NCI-H187 treated with DMSO at 0.1 percent for 48 hours (cell line): ENCODE data around the gene TRNT1.

Source experiments
- DNase-seq: peaks from one replicate; lab custom pipeline; 2025; lab: John Stamatoyannopoulos, UW

Gene TRNT1

DNA sequence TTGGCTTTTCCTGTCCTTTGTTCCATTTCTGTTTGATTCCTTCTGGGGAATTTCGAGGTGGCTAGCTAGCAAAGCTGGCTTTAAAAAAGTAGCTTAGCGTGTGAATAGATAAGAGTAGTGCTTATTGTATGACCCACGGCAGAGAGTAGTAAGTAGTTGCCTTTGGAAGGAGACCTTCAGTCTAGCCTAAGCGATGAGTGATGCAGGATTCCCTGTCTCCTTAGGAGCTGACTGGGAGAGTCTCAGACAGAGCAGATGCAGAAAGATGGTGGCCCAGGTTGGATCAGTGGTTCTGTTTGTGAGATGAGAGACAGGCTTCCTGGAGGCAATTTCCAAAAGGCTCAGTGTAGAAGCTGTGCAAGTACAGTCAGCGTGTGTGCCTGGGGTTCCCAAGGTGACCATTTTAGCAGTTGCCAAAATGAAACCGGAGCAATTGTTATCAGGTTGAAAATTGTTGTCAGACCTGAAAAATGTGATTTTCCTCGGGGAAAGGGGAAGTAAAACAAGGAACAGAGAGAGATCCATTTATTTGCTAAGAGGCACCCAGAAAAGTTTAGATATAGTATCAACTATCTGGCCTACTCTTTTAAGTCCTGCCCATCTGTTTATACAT, 15.9 kb upstream of the TRNT1 start:
- DNase-seq = no peak

DNA sequence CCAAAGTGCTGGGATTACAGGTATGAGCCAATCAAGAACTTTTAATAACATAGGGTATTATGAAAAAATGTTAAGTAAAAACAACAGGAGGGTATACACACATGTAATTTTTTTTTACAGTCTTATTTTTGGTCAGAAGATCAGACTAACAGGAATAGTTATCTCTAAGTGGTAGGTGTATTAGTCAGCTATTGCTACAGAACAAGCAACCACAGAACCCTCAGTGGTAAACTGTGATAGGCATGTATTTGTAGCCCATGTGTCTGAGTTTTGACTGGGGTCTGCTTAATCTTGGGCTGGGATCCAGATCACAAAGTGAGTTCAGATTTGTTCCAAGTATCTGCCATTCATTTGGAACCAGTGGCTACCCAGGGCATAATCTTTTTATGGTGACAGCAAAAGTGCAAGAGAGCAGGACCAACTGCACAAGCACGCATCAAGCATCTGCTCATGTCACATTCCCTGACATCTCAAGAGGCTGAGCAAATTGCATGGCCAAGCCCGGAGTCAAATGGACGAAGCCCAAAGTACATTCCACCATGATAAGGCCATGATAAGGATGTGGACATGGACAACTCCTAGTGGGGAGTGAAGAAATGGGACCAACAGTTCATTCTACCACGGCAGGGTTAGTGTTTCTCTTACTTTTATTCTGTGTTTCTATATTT, 13.6 kb upstream of the TRNT1 start:
- no peak for DNase-seq

DNA sequence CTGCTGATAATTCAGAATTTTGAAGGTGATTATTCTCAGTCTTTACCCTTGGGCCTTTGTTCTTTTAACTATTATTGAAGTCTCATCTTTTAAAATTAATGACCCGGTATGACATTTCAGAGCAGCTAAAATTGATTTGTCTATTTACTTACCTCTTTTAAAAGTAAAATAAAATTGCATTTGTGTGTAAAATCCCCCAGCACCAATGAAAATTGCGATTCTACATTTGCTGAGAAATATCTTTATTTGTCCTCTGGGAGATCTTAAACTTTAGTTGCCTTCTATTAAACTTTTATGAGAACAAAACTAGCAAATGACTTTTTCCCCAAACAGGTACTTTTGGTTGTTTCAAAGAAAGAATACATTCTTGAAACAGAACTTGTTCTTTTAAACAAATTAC, 9.1 kb upstream of the TRNT1 start:
- DNase-seq = no peak

DNA sequence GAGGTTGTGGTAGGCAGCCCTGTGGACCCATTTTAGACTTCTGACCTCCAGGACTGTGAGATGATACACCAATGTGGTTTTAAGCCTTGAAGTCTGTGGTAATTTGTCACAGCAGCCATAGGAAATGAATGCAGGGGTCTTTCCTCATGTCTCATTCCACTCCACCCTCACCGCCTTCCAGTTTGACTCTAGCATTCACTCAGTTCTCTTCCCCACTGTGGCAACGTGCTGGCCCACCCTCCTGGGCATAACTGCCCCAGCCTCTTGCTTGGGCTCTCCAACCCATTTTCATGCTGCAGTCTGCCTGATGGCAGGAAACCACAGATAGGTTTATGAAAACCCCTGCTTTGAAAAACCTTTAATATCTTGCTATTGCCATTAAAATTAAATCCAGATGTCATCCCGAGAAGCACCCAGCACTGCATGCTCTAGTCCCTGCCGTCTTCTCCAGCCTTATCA, 7.3 kb upstream of the TRNT1 start:
- DNase-seq = no peak

DNA sequence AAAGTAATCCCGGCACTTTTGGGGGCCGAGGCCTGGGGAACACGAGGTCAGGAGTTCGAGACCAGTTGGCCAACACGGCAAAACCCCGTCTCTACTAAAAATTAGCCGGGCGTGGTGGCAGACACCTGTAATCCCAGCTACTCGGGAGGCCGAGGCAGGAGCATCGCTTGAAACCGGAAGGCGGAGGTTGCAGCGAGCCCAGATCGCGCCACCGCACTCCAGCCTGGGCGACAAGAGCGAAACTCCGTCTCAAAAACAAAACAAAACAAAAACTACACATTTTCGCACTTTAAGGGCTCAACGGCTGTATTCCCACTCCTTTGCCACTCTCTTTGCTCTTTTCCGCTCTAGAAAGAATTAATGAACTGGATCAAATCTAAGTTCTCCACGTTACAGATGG, 763 bp upstream of the TRNT1 start:
- no peak for DNase-seq

DNA sequence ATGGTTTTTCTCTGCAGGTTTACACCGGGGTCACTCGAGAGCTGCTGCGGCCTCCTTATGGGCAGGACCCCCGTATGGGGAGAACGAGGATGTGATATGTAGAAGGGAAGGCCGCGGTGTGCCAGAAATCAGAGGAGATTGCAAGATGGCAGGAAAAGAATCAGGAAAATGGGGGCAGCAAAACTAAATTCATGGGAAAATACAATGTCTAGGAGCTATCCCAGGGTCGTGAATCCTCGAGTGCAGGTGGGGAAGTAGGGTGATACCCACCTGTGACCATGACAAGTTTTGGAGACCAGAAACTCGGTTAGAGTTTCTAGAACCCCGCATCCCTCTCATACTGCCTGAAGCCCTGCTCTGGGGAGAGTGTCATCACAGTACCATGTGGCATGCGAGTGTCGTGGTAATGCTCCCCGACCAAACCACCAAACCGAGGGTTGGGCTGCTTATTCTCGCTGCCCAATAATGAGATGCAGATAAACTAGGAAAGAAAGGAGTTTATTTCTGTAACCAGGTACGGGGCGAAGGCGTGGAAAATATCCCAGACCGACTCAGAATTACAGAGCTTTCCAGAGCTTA, 781 bp downstream of the TRNT1 start:
- DNase-seq = no peak

DNA sequence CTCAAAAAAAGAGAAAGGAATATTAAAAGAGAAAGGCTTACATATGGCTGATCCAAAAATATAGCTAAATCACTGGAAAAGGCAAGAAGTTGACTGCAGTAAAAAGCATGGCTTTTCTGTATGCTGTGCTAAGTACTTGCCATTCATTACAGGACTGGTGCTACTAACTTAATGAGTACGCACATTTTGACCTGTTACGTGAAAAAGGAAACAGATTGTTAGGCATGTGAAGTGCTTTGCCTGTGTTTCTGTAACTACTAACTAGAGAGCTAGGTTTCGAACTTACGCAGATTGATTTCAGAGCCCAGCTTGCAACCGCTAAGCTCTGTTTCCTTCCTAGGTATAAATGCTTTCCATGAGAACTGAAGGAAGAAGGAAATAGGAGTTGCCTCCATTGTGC, 2.8 kb downstream of the TRNT1 start:
- no peak for DNase-seq

DNA sequence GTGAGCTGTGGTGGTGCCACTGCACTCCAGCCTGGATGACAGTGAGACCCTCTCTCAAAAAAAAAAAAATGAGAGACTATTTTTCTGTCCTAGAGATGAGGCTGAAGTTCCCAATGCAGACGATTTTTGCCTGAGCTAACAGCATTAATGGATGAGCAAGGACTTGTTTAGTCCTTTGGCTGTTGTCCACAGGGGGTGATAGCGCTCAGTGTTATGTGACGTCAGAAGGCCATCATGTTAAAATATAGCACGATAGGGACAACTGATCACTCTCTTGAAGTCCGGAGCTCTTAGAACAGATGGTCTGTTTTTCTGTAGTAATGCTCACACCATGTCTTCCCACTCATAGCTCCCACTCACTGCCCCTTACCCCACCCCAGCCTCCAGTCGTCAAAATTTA, 6.8 kb downstream of the TRNT1 start:
- no peak for DNase-seq

DNA sequence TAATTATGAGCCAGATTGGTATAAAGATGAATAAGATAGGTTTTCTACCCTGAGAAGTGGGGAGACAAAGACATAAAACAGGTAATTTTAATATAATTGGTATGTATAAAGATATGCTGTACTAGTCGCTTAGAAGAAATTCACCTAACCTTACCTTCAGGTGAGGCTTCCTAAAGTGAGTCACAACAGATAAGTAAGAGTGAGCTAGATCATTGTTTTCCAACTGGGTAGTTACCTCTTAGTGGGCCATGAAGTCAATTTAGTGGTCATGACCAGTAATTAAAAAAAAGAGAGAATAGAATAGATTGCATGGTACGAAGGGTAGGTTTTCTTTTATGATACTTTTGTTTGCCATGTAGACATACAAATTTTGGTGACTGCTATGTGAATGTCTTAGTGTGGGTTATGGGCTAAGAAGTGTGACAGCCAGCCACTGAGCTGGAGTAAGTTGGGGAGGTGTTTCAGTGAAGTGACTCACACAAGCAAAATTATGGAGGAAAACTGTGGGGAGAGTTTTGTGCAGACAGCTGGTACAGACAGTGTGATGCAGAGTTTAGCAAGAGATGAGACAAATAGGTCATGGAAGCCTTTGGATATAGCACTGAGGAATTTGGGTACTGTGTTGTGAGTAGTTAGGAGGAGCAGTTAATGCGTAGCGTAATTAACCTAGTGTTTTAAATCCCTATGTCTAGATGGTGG, 8.2 kb downstream of the TRNT1 start:
- no peak for DNase-seq

DNA sequence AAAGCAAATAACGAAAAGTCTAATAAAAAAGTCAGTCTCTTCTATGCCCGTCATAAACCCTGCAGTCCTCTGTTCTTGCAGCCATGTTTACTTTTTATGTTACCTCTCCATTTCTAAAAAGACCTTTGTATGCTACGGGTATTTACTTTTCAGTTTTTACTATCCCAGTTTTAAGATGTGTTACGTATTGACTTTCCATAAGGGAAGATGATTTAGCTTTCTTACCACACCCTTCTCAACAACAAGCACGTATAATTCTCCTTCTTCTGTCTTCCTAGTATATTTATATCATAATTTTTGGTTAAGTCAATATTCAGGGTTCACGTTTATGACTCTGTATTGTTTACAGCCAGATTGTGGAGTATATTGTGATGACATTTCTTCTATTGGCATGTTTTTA, 10.8 kb downstream of the TRNT1 start:
- DNase-seq = no peak

DNA sequence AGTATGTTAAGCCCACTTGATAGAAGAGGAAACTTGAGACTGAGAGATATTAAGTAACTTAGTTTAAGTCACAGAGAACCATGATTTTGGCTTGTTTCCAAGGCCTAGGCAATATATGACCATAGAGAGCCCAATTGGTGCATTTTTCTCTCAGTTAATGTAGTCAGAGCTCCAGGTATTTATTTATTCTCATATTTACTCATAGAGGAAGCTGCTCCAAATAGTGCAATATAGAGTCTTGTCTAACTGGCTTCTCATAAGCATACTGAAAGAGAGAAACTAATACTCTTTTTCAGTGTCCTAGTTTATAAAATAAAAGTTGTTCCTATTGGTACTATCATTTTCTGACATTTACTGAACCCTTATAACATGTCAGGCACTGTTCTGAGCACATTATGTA, 15.2 kb downstream of the TRNT1 start:
- DNase-seq = no peak

DNA sequence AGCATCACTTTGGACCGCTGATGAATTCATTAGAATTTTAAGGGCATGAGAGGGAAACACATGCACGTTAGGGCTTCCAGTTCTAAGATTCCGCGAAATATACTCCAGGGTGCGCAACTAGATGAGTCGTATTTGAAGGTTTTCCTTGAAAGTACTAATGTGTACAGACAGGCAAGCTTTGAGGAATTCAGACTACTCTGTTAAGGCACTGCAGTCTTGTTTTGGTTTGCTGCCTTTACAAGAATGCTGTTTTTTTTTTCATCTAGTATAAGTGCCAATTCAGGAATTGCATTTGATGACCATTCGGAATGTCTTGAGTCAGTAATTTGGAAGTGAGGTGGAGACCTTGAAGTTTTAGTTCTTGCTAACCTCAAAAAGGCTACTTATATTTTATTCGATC, 19.1 kb downstream of the TRNT1 start:
- no peak for DNase-seq

DNA sequence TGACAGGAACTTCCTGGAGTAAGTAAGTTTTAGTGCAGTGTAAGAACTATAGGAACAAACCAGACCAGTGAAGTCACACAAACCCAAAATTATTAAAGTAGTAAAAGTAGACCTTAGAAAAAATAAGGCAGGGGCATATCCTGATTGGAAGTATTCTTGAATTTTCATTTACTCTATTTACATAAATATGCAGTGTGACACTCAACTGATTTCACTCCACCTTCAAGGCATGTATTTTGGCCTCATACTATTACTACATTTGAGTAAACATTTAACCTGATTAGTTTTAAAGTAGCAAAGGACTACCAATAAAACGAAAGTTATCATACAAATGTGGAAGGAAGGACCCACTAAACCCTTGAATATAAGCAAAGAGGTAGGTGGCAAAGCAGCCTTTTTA, 22.8 kb downstream of the TRNT1 start:
- no peak for DNase-seq

DNA sequence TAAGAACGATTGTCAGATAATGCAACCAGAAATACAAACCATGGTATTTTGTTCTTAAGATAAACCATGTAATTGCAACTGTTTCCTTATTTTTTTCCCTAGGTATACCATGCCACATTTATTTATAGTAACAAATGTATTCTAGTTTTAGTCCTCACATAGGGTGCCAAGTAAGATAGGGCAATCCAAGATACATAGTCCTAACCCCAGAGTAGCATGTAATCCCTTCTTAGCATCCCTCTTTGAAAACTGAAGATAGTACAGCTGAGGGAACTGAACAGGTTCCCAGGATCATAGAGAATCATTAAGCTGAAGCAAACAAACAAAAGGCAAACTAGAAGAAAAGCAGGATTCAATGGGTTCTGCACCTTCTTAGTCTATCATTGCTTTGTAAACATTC, 24.8 kb downstream of the TRNT1 start:
- DNase-seq = no peak

DNA sequence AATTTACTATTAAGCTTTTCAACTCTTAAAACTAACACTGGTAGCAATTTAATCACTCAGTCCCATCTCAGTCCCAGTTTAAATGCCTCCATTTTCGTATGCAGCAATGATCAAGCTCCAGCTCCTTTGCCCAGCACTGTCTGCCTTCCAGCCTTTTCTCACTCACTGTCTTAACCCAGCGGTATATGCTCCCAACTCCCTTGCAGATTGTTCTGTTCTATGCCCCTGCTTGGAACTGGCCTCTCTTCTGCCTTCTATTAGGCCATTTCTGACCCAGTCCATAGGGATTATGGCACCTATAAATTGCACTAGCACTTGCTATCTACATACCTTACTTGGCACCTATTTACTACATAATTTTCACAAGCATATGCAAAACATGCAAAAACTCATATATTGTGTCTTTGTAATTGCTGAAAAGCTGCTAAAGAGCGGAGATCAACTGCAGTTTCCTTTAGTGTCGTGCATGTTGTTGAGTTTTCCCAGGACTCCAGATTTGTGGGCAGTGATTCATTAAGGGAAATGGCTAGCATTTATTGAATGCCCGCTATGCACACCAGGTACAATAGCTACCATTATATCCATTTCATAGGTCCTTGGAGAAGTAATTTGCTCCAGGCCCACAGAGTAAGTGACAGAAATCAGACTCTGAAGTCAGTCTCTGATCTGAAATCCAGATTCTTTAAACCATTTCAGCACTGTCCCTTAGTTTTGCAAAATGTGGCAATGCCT, 28.3 kb downstream of the TRNT1 start:
- DNase-seq = no peak

DNA sequence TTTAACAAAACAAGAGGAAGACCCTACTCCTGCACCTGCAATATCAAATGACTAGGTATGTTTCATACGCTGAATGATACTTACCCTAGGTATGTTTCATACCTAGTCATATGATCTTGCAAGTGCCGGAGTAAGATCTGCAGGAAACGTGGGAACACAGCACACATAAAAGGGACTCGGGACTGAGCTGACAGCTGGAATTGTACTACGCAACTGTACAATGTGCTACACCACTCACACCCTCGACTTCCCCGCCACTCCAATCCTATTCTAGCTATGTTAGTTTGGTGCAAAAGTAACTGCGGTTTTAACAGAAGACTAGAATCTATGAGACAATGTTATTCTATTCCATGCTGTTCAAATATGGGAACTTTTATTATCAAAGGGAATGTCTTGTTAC, 30.7 kb downstream of the TRNT1 start:
- no peak for DNase-seq

DNA sequence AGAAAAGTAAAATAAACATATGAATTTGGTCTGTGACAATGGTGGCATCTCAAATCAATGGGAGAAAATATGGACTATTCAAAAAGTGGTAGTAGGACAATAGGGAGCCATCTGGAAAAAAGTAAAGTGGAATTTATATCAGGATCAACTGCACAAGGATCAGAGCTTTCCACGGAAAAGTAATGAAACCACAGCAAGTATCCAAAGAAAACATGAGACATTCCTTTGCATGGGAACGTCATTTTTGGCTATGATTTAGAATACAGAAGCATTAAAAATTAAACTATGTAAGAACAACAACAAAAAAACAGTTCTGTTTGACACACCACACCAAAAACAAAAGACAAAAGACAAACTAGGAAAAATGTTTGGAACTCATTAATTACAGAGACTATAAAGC, 34.1 kb downstream of the TRNT1 start:
- no peak for DNase-seq

DNA sequence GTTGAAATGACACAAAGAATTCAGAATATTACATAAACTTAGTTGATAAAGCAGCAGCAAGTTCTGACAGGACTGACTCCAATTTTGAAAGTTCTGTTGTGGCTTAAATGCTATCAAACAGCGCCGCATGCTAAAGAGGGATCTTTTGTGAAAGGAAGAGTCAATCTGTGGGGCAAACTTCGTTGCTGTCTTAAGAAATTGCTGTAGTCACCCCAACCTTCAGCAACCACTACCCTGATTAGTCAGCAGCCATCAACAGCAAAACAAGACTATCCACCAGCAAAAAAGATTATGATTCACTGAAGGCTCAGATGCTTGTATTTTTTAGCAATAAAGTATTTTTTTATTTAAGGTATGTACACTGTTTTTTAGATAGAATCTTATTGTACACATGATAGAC, 38.5 kb downstream of the TRNT1 start:
- DNase-seq = no peak

DNA sequence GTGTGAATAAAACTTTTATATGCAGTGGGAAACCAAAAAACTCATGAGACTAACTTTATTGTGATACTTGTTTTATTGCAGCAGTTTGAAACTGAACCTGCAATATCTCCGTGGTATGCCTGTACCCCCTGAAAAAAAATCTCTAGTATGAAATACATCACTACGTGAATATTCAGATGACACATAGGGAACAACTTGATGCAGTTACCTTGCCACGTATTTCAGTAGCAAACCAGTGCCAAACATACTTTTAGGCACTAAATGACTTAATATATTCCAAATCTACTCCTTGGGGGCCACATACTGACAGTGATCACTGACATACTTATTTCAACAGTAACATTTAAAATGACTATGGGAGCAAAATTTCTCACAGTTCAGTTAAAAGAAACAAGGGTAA, 38.9 kb downstream of the TRNT1 start:
- DNase-seq = no peak

DNA sequence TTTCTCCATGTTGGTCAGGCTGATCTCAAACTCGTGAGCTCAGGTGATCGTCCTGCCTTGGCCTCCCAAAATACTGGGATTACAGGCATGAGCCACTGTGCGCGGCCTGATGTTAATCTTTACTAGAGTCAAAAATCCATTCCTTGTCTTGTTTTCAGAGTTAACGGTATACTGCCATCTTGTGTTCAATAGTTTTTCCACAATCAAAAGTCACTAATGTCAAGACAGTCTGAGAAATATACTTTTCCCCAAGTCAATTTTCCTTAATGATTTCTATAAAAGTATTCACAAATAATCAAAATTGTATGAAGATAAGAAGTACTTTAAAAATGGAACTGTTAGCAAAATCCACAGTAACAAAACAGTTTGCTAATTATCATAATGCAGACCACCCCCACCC, 44.3 kb downstream of the TRNT1 start:
- no peak for DNase-seq

DNA sequence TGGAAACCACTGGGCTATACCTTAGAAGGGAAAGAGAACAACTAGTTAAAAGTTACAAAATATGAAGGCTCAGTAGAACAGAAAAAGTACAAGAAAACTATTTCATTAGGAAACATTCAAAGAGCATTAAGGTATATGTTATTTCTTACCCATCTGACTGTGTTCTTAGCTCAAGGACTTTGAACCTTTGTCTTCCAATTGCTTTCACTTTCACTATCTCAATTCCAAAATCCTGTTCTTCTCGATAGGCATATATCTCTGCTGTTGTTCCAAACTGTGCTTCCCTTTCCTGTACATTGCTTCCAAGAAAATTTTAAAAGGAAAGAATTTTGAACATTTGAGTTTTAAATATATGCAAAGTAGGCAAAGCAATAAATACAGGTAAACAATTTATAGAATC, 45.9 kb downstream of the TRNT1 start:
- DNase-seq = no peak

DNA sequence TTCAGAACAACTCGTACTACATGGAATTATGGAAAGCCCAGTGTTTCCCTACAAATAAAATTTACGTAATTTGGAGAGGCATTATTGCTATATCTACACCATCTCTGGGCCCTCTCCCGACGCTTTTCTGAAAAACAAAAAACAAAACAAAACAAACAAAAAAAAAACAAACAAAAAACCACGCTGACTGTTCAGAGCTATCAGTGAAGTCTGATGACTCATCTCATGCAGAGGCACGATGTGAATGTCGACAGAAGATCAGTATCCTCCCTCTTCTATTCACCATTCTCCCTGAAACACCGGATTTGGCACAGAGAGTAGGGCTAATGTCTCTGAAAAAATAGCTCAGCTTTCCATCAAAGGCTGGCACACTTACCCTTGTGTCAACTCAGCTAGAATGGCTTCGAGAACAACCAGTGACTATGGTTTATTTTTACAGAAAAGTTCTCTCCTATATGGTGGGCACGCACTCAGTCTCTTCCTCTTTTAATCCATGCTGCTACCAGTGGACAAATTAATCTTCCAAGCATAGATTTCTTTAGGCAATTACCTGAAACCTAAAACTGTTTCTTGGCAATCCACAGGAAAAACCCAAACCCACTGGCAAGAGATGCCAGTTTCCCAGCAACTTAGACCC, 51.2 kb downstream of the TRNT1 start:
- no peak for DNase-seq
